Mesendoderm (in vitro differentiated cells): ENCODE data around the gene CD72.

Experiments used
- DNase-seq: peaks from one replicate; pipeline ENCODE4 v3.0.0; 2013
- H2AK5ac ChIP-seq: 2 replicates; pipeline ENCODE4 v1.6.1; 2013; ENCODE audit warnings: low read length, inconsistent platforms
- H2BK120ac ChIP-seq: 2 replicates; pipeline ENCODE4 v1.6.1; 2013; ENCODE audit warnings: low read depth, mild to moderate bottlenecking, low read length, moderate library complexity, mixed read lengths
- H2BK15ac ChIP-seq: replicated peaks from 2 replicates; pipeline ENCODE4 v1.6.1; 2013; ENCODE audit warnings: low read depth, mild to moderate bottlenecking, moderate library complexity
- H2BK5ac ChIP-seq: 2 replicates; pipeline ENCODE4 v1.6.1; 2013; ENCODE audit warnings: low read length, inconsistent platforms
- H3K18ac ChIP-seq: 2 replicates; pipeline ENCODE4 v1.6.1; 2013; ENCODE audit warnings: mild to moderate bottlenecking, low read length, mixed read lengths
- H3K23ac ChIP-seq: one replicate; pipeline ENCODE4 v1.6.1; 2013; ENCODE audit warnings: low read length
- H3K27ac ChIP-seq: 2 replicates; pipeline ENCODE4 v1.5.1; 2013; ENCODE audit warnings: low read depth, mild to moderate bottlenecking, inconsistent platforms, low read length, moderate library complexity
- H3K27me3 ChIP-seq: 2 replicates; pipeline ENCODE4 v1.6.1; 2013; ENCODE audit warnings: low read length, control low read depth, mild to moderate bottlenecking, inconsistent platforms; ENCODE audit not compliant: insufficient read depth, poor library complexity
- H3K36me3 ChIP-seq: 2 replicates; pipeline ENCODE4 v1.6.1; 2013; ENCODE audit warnings: low read length, inconsistent platforms; ENCODE audit not compliant: control insufficient read depth, insufficient read depth
- H3K4ac ChIP-seq: one replicate; pipeline ENCODE4 v1.6.1; 2013; ENCODE audit warnings: low read depth, mild to moderate bottlenecking, low read length, moderate library complexity
- H3K4me1 ChIP-seq: 2 replicates; pipeline ENCODE4 v1.6.1; 2013; ENCODE audit warnings: low read depth, low read length, inconsistent platforms; ENCODE audit not compliant: control insufficient read depth
- H3K4me2 ChIP-seq: 2 replicates; pipeline ENCODE4 v1.6.1; 2013; ENCODE audit warnings: low read length
- H3K4me3 ChIP-seq: 2 replicates; pipeline ENCODE4 v1.5.1; 2013; ENCODE audit warnings: mild to moderate bottlenecking, low read length
- H3K56ac ChIP-seq: one replicate; pipeline ENCODE4 v1.6.1; 2013; ENCODE audit warnings: low read length
- H3K79me1 ChIP-seq: 2 replicates; pipeline ENCODE4 v1.6.1; 2013; ENCODE audit warnings: low read length, inconsistent platforms
- H3K79me2 ChIP-seq: 2 replicates; pipeline ENCODE4 v1.6.1; 2013; ENCODE audit warnings: mild to moderate bottlenecking, low read length; ENCODE audit not compliant: control insufficient read depth, insufficient read depth
- H3K9ac ChIP-seq: 2 replicates; pipeline ENCODE4 v1.6.1; 2013; ENCODE audit warnings: low read length, inconsistent platforms
- H4K5ac ChIP-seq: one replicate; pipeline ENCODE4 v1.6.1; 2013; ENCODE audit warnings: low read length
- H4K8ac ChIP-seq: one replicate; pipeline ENCODE4 v1.6.1; 2013; ENCODE audit warnings: low read depth, mild to moderate bottlenecking, control low read depth, low read length, moderate library complexity
- WGBS: extraction: QIAGEN DNeasy Blood & Tissue Kit; methylation state at CpG from one replicate; pipeline ENCODE4 v1.1.7; 2013; ENCODE audit warnings: low lambda C conversion rate, missing lambda C conversion rate; ENCODE audit not compliant: insufficient coverage; ENCODE audit errors: extremely low coverage; 5-methylcytosine and 5-hydroxymethylcytosine counted together

The CD72 gene

GRCh38 chr9:35618854-35619799 lies 914 bp upstream of the CD72 start:
- DNase-seq: no peak
- Histone ChIP-seq H3K9ac (no peak overlapping the region), H3K4me1 (peaks cover 4% of the 10 kb centered on the region), H3K27me3 (no peaks in the 10 kb centered on the region), H3K56ac (no peak overlapping the region), H2BK15ac (no peak overlapping the region), H3K23ac (no peak overlapping the region), H3K79me2 (no peaks in the 10 kb centered on the region), H3K79me1 (no peaks in the 10 kb centered on the region), H4K8ac (no peak overlapping the region), H3K18ac (no peak overlapping the region), H2AK5ac (no peak overlapping the region), H3K4me2 (no peak overlapping the region), H2BK120ac (no peak overlapping the region), H2BK5ac (no peak overlapping the region), H3K36me3 (no peaks in the 10 kb centered on the region), H4K5ac (no peak overlapping the region), H3K27ac (no peak overlapping the region), H3K4me3 (no peak overlapping the region), H3K4ac (no peak overlapping the region)
- WGBS: no CpG with 5 or more reads among the region's 17 CpGs

- no peak overlapping the region for H3K4me3 ChIP-seq
- no peaks in the 10 kb centered on the region for H3K79me1 ChIP-seq
- H3K56ac ChIP-seq: peak overlapping the region; percentile 88
- H3K27me3 ChIP-seq: no peaks in the 10 kb centered on the region
- H2BK5ac ChIP-seq: no peak overlapping the region
- no CpG with 5 or more reads among the region's 8 CpGs for WGBS
- H2BK120ac ChIP-seq: no peak overlapping the region
- no peak overlapping the region for H3K18ac ChIP-seq
- H3K9ac ChIP-seq: peak overlapping the region; percentile 63
- peaks cover 4% of the 10 kb centered on the region for H3K4me1 ChIP-seq
- no peak overlapping the region for H2BK15ac ChIP-seq
- H3K79me2 ChIP-seq: no peaks in the 10 kb centered on the region
- peak overlapping the region; percentile 94 for H3K4me2 ChIP-seq
- no peak overlapping the region for H3K4ac ChIP-seq
- no peak overlapping the region for H4K5ac ChIP-seq
- H3K23ac ChIP-seq: no peak overlapping the region
- H4K8ac ChIP-seq: no peak overlapping the region
- no peak overlapping the region for H3K27ac ChIP-seq
- DNase-seq: no peak
- no peaks in the 10 kb centered on the region for H3K36me3 ChIP-seq
- H2AK5ac ChIP-seq: no peak overlapping the region
Observed at GRCh38 chr9:35617548-35617947, 665 bp downstream of the CD72 start.

DNA sequence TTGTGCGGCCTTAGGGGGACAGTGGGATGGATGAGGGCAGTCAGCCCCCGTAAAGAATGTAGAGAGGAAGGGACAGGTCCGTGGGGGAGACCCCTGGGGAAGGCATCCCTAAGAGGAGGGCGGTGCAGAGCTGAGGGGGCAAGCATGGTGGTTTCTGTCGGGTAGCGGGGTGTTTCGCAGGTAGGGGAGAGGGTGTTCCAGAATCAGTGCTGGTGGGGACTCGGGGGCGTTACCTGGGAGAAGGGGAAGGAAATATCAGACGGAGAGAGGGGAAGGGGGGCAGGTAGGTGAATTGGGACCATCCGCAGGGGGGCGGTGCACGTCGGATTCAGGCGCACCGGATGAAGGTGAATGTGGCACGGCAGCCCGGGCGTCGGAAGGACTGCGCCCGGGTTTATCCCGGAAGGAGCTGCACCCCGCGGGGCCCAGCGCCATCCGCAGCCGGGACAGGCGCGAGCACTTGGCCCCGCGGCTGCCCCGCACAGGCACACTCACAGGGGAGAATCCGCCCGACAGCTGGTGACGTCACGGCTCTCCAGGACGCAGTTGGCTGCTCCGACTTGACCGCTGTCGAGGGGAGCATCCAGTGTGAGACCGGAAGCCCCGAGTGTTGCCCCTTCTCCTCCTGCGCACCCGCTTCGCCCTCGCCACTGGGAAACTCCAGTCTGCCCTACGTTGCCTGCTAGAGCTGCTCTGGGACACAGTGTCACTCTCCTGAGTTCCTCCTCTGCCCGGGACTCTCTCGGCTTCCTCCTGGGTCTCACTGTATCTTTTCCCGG lies 1.3 kb downstream of the CD72 start:
- peak overlapping the region; percentile 34 for H3K4me3 ChIP-seq
- H2BK15ac ChIP-seq: no peak overlapping the region
- H3K27ac ChIP-seq: no peak overlapping the region
- H2AK5ac ChIP-seq: no peak overlapping the region
- peak overlapping the region; percentile 63 for H3K9ac ChIP-seq
- no peak overlapping the region for H3K18ac ChIP-seq
- H3K36me3 ChIP-seq: no peaks in the 10 kb centered on the region
- H2BK5ac ChIP-seq: no peak overlapping the region
- H2BK120ac ChIP-seq: no peak overlapping the region
- no CpG with 5 or more reads among the region's 51 CpGs for WGBS
- H3K23ac ChIP-seq: no peak overlapping the region
- no peaks in the 10 kb centered on the region for H3K79me2 ChIP-seq
- H4K8ac ChIP-seq: no peak overlapping the region
- DNase-seq: peak; percentile 43
- no peak overlapping the region for H3K4ac ChIP-seq
- H3K4me2 ChIP-seq: peak overlapping the region; percentile 94
- H3K27me3 ChIP-seq: no peaks in the 10 kb centered on the region
- H3K4me1 ChIP-seq: peaks cover 4% of the 10 kb centered on the region
- H3K79me1 ChIP-seq: no peaks in the 10 kb centered on the region
- H3K56ac ChIP-seq: peak overlapping the region; percentile 88
- H4K5ac ChIP-seq: no peak overlapping the region

- no CpG with 5 or more reads among the region's 17 CpGs for WGBS
- Histone ChIP-seq H3K79me1 (no peaks in the 10 kb centered on the region), H3K79me2 (no peaks in the 10 kb centered on the region), H3K23ac (no peak overlapping the region), H3K9ac (peak overlapping the region; percentile 63), H3K27me3 (no peaks in the 10 kb centered on the region), H2BK15ac (no peak overlapping the region), H2BK5ac (no peak overlapping the region), H3K4ac (no peak overlapping the region), H3K4me3 (peak overlapping the region; percentile 34), H2AK5ac (no peak overlapping the region), H3K4me2 (peak overlapping the region; percentile 94), H2BK120ac (no peak overlapping the region), H4K8ac (no peak overlapping the region), H3K18ac (no peak overlapping the region), H3K56ac (peak overlapping the region; percentile 88), H3K27ac (no peak overlapping the region), H3K4me1 (peaks cover 4% of the 10 kb centered on the region), H4K5ac (no peak overlapping the region), H3K36me3 (no peaks in the 10 kb centered on the region)
- DNase-seq: peak; percentile 16
Observed at GRCh38 chr9:35615981-35616680, 2.1 kb downstream of the CD72 start.

- H2BK5ac ChIP-seq: no peak overlapping the region
- no peak overlapping the region for H2AK5ac ChIP-seq
- no peak overlapping the region for H3K9ac ChIP-seq
- H3K4ac ChIP-seq: no peak overlapping the region
- no peak overlapping the region for H3K23ac ChIP-seq
- H3K56ac ChIP-seq: no peak overlapping the region
- H2BK120ac ChIP-seq: no peak overlapping the region
- H3K4me3 ChIP-seq: no peak overlapping the region
- peaks cover 4% of the 10 kb centered on the region for H3K4me1 ChIP-seq
- no peak overlapping the region for H3K18ac ChIP-seq
- no peak overlapping the region for H3K4me2 ChIP-seq
- H3K27me3 ChIP-seq: no peaks in the 10 kb centered on the region
- no peak for DNase-seq
- no peak overlapping the region for H4K8ac ChIP-seq
- H3K79me2 ChIP-seq: no peaks in the 10 kb centered on the region
- WGBS: no CpG with 5 or more reads among the region's 2 CpGs
- no peak overlapping the region for H3K27ac ChIP-seq
- no peaks in the 10 kb centered on the region for H3K79me1 ChIP-seq
- no peak overlapping the region for H4K5ac ChIP-seq
- H2BK15ac ChIP-seq: no peak overlapping the region
- H3K36me3 ChIP-seq: no peaks in the 10 kb centered on the region
Observed at GRCh38 chr9:35612843-35613242, 5.4 kb downstream of the CD72 start.
